OCI-LY3 (cell line): ENCODE measurements around the gene POLR2L.

Source experiments
- EZH2phosphoT487 ChIP-seq: fragments of 200-600 bp; shearing (Covaris generic); IDR thresholded peaks from 2 replicates; pipeline ENCODE4 v1.6.1; 2018; ENCODE audit warnings: antibody characterized with exemption, mixed run types, low read depth
- TF ChIP-seq, protein P1 (sequence below): fragments of 200-600, 300-600 bp; sonication (generic); IDR thresholded peaks from 2 replicates; pipeline ENCODE4 v1.5.1; 2014; ENCODE audit warnings: antibody characterized with exemption, low read length, low read depth

DNA sequence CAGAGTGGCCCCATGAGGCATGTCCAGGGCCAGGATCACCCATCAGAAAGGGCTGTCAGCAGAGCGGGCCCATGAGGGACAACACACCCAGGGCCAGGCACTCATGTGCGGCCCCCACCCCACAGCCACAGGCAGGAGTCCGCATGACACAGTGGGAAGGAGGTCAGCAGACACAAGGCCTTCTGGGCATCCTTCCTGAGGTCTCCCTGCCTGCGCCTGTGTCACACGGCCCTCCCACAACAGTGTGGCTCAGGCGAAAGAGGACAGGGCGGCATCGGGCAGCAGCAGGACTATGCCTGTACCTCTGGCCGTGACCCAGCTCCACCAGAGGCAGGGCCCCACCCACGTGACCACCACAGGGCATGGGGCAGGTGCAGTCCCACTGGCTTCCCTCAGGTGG, 41.2 kb upstream of the POLR2L start:
- TF ChIP-seq, protein P1, sequence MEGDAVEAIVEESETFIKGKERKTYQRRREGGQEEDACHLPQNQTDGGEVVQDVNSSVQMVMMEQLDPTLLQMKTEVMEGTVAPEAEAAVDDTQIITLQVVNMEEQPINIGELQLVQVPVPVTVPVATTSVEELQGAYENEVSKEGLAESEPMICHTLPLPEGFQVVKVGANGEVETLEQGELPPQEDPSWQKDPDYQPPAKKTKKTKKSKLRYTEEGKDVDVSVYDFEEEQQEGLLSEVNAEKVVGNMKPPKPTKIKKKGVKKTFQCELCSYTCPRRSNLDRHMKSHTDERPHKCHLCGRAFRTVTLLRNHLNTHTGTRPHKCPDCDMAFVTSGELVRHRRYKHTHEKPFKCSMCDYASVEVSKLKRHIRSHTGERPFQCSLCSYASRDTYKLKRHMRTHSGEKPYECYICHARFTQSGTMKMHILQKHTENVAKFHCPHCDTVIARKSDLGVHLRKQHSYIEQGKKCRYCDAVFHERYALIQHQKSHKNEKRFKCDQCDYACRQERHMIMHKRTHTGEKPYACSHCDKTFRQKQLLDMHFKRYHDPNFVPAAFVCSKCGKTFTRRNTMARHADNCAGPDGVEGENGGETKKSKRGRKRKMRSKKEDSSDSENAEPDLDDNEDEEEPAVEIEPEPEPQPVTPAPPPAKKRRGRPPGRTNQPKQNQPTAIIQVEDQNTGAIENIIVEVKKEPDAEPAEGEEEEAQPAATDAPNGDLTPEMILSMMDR = no peak
- TF ChIP-seq EZH2phosphoT487 = no peak
